Measurements from ENCODE around the gene CPS1. TPM values are rescaled to one million over a fixed set of nuclear protein-coding genes. Genes with fewer than 3 reads are reported as not detected.

CPS1 gene
- total RNA-seq, 1 donor from 2014 or later, result 0.60 TPM

DNA sequence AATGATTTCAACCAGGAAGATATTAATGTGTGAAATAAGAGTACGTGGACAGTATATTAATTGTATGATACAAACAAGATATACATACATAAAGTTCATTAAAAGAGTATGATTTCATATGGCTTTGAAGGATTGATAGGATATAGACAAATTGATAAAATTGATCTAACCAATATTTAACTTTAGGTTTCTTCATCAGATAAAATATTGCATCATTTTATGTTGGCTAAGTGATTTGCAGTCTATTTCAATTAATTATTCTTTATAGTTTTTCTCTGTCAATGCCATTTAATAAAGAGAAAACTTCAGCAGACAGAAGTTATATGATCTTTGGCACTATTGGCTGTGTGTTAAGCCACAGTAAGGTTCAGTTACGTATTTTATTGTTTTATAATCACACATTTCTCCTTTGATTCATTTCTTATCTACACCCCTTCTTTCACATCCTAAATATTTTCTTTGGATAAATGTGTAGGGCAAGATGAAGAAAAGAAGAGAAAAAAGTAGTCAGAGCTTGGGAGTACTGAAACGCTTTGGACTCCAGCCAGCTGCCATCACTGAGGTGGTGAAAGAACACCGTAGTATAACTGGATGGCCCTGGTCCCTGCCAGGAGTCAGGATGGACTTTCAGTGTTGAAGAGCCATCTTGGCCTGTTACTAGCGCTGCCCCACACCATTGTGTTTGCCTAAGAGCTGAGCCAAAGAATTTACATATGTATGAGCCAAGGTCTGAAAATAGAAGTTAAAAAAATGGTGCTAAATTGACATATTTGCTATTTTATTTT, 9.8 kb upstream of the CPS1 start:
- no peak for DNase-seq (ENCODE audit: low read depth in 2 of 2)

GRCh38 chr2:210548031-210548430, 8.4 kb upstream of the CPS1 start:
- DNase-seq (ENCODE audit: low read depth in 2 of 2), result no peak

DNA sequence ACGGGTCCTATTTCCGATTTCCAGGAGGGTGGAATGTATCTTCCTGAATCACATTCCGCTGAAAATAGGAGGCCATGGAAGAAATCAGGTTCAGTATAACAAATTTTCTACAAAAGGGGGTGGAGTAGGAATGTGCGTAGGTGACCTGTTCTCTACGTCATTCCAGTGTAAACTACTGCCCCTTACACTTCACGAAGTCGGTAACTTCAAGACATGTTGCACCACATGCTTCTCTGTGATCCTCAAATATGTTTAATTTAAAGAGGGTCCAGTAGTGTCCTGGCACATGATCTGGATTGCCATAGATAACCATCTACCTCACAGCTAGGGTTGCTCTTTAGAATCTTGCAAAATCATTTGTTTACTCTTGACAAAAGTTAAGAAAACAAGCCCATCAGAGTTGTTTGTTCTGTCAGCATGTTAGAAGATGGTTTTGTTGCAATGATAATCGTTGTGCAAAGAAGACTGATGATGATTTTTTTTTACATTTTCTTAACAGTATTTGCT, 7.5 kb upstream of the CPS1 start:
- DNase-seq (ENCODE audit: low read depth in 2 of 2), result no peak

- no peak for DNase-seq (ENCODE audit: low read depth in 2 of 2)
Observed at GRCh38 chr2:210551001-210551400, 5.4 kb upstream of the CPS1 start.

DNA sequence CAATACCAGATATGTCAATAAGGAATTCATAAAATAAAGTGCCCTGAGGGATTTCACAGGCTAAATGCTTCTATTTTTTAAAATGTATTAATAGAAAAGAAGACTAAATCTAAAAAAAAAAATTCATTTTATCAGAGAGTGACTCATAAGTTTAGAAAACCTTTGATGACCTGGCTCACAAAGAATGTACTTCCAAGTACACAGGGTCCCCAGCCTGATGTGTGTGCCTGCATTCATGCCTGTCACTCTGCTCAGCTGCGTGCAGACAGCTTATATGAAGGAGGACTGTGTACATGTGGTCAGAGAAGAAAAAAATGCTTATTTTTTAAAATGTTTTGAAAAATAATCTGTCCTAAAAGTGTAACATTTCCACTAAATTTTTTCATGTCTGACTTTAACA, 3.0 kb upstream of the CPS1 start:
- no peak for DNase-seq (ENCODE audit: low read depth in 2 of 2)

- no peak for DNase-seq (ENCODE audit: low read depth in 2 of 2)
Observed at GRCh38 chr2:210555555-210555954, 844 bp upstream of the CPS1 start.

GRCh38 chr2:210557721-210558120, 1.3 kb downstream of the CPS1 start:
- no peak for DNase-seq (ENCODE audit: low read depth in 2 of 2)

GRCh38 chr2:210558708-210559107, 2.3 kb downstream of the CPS1 start:
- peak; percentile 1 for DNase-seq (ENCODE audit: low read depth in 2 of 2)

DNA sequence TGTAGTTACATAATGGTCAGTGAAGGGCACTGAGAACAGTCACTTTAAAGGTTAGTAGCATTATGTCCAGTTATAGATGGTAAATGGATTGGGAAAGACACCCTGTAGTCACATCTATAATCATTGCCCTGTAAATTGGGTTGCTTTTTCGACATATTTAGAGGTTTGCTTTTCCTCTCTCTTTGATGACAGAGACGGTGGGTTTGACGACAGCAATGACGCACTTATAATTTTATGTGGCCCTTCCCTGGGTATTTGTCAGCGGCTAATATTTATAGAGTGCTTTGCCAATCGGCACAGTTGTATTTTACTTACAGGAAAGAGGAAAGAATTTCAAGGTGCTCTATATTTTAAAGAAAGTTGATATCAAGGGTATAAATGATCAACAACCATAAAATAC, 2.8 kb downstream of the CPS1 start:
- DNase-seq (ENCODE audit: low read depth in 2 of 2), result no peak

GRCh38 chr2:210561475-210561874, 5.1 kb downstream of the CPS1 start:
- DNase-seq (ENCODE audit: low read depth in 2 of 2), result no peak

DNA sequence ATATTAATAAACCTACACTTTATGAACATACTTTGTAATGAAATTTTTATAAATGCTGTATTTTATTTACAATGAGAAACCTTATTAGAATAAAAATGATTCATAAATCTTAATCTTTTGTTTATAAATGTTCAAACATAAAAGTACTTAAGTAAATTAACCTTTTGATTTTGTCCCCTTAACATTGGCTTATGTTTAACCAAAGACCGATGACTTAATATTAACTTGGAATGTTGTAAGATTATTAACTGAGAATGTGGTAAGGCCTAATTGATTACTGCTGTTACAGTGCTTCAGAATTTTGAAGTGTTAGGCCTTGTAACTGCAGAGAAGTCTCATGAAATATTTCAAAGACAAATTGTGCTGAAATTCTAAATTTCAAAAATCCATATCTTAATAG, 5.7 kb downstream of the CPS1 start:
- DNase-seq (ENCODE audit: low read depth in 2 of 2), result no peak

GRCh38 chr2:210562502-210563080, 6.2 kb downstream of the CPS1 start:
- DNase-seq (ENCODE audit: low read depth in 2 of 2), result no peak

DNA sequence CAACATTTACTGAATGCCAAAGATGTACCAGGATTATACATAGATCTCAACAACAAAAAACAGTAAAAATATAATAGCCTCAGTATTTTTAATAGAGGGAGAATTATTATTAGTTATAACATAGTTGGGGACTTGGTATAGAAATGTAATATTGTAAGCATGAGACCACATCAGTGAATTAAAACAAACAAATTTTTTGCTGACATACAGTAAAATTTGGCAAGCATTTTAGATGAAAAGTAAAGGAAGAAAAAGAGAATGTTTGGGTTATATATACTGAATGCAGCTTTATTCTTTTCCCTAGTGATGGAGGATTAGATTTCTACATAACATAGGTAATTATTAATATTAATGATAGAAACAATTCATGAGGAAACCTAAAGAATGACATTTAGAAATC, 10.9 kb downstream of the CPS1 start:
- no peak for DNase-seq (ENCODE audit: low read depth in 2 of 2)

- DNase-seq (ENCODE audit: low read depth in 2 of 2), result no peak
Observed at GRCh38 chr2:210568108-210568507, 11.7 kb downstream of the CPS1 start.

- DNase-seq (ENCODE audit: low read depth in 2 of 2), result peak; percentile 43 to 45
Observed at GRCh38 chr2:210577263-210578071, 21.1 kb downstream of the CPS1 start.

DNA sequence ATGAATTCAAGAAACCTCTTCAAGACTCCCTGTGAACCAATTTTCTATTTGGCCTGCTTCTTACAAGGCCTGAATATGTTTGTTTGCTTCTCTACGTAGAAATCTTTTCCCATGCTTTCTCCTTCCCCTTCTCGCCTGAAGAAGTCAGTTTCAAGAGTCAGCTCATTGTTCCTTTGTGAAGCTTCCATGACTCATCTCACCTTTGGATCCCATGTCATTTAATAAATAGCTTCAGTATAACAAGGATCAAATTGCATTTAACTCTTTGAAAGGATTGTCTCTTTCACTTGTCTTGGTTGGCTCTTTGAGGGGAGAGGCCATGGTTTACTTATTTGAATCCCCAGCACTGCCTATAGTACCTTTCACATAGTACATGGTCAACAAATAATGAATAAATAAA, 28.4 kb downstream of the CPS1 start:
- DNase-seq (ENCODE audit: low read depth in 2 of 2), result peak in 1 of 2 donors; percentile 43

- DNase-seq (ENCODE audit: low read depth in 2 of 2), result no peak
Observed at GRCh38 chr2:210586381-210586780, 30.0 kb downstream of the CPS1 start.

DNA sequence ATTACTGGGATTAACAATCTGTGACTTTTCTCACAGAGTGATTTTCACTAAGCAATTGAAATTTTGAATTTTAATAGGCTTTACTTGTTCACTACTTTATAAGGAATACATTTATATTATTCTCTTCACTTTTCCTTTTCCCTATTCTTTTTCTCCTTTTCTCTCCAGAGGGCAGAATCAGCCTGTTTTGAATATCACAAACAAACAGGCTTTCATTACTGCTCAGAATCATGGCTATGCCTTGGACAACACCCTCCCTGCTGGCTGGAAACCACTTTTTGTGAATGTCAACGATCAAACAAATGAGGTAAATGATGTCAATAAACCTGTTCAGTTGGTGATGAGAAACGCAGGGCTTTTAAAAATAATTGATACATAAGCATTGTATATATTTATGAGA, 35.3 kb downstream of the CPS1 start:
- no peak for DNase-seq (ENCODE audit: low read depth in 2 of 2)

DNA sequence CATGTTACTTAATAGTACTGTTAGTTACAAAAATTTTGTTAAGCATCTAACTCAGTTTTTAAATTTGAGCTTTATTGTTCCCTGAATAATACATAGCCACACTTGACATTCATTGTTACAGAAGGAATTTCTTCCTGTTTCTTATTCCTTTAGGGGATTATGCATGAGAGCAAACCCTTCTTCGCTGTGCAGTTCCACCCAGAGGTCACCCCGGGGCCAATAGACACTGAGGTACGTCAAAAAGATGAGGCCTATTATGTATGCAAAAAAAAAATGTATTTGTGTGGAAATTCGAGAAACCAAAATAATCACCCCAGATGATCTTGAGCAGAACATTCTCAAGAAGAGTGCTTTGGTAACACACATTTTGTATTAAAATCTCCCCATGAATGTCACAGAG, 36.3 kb downstream of the CPS1 start:
- no peak for DNase-seq (ENCODE audit: low read depth in 2 of 2)

- DNase-seq (ENCODE audit: low read depth in 2 of 2), result no peak
Observed at GRCh38 chr2:210593166-210593565, 36.8 kb downstream of the CPS1 start.

- no peak for DNase-seq (ENCODE audit: low read depth in 2 of 2)
Observed at GRCh38 chr2:210598219-210598618, 41.8 kb downstream of the CPS1 start.

DNA sequence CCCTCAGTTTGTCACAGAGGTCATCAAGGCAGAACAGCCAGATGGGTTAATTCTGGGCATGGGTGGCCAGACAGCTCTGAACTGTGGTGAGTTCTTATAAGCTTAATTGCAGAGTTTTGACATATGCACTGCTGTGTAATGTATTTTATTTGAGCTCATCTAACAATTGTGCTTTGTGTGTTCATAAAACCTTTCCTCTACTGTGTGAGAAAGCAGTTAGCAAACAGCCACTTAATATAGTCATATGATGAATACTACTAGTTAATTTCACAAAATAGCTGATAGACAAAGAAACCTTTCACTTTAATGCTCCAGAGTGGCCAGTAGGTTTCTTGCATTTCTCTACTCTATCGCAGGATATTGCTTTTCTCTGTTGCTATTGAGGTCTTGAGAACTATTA, 43.1 kb downstream of the CPS1 start:
- no peak for DNase-seq (ENCODE audit: low read depth in 2 of 2)

Data from lung microvascular endothelial cell (primary cell).